ENCODE results near the gene SPIN3. TPM values are rescaled to one million over a fixed set of nuclear protein-coding genes. Genes with fewer than 3 reads are reported as not detected.
A peak's percentile ranks its signal among the peaks of the same experiment; 100 is the strongest.
"Not testable (repeated sequence)": the region's sequence is repeated elsewhere in the genome, so short reads cannot be mapped to it uniquely, and the experiment has no call there.

SPIN3 gene
- 1 to 10 TPM; 4.5 to 7.0 (median 6.1) TPM for total RNA-seq

DNA sequence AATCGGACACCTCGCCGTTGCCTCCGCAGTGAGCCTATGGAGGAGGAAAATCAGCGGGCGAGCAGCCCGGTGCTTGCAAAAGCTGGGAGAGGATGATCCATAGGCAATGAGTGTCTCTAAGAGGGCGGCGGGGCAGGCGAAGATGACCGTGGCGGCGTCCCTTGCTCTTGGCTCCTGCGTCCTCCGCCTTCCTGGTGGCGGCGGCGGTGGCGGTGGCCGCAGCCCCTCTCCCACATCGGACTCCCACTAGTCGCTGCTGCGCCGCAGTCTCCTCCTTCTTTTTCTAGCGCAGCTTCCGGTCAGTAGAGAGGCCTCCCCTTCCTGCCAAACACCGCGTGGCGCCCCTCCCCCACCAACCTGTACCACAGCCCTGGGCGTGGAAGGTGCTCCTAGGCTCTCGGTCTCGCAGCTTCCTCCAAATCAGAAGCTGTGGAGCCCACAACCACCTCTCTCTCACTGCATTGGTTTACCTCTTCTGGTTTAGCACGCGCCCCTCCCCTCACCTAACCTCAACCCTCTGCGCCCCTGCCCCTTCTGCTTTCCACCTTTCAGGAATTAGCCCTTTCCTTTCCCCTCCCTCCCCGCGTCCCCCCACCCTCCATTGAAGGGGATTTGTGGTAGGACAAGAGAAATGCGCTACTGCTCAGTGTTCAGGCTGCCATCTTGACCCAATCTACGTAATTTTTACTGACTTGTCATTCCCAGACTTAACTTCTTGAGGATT lies at the start of gene SPIN3:
TSS of gene SPIN3 (minus strand) at position 271 of the 724 bp plus-strand sequence. CDS start 594 bp downstream, outside the sequence.
- Mint-ChIP-seq H3K4me1 (ENCODE audit: low read depth) (peaks cover 36% of the 10 kb centered on the region), H3K9me3 (no peaks in the 10 kb centered on the region)

DNA sequence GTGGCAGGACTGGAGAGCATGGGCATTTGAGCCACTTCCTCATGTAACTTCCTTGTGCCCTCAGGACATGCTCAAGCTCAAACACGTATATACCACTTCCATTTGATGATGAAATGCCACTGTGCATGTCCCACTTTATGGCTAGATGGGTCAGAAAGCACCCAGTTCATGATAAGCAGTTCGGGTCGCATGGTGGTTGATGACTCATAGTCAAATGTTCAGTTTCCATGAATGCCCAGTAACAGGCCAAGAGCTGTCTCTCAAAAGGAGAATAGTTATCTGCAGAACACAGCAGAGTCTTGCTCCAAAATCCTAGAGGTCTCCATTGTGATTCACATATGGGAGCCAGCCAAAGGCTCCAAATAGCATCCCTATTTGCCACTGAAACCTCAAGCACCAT lies 48.9 kb upstream of the SPIN3 start:
- no peak for ATAC-seq
- Mint-ChIP-seq H3K36me3 (ENCODE audit: insufficient read depth) (no peaks in the 10 kb centered on the region), H3K9me3 (no peaks in the 10 kb centered on the region), H3K27me3 (ENCODE audit: low read depth) (peaks cover 6% of the 10 kb centered on the region), H3K4me3 (no peak overlapping the region), H3K4me1 (ENCODE audit: low read depth) (no peaks in the 10 kb centered on the region)
- no peak for DNase-seq

More for the DNA sequence above, at the start of gene SPIN3:
- Mint-ChIP-seq H3K36me3 (ENCODE audit: insufficient read depth) (peaks cover 6% of the 10 kb centered on the region), H3K4me3 (peak within 1 kb of the TSS; percentile 88), H3K27me3 (ENCODE audit: low read depth) (peaks cover 1% of the 10 kb centered on the region)
- DNase-seq (peak; percentile 46), ATAC-seq (peak; percentile 76 to 78)

DNA sequence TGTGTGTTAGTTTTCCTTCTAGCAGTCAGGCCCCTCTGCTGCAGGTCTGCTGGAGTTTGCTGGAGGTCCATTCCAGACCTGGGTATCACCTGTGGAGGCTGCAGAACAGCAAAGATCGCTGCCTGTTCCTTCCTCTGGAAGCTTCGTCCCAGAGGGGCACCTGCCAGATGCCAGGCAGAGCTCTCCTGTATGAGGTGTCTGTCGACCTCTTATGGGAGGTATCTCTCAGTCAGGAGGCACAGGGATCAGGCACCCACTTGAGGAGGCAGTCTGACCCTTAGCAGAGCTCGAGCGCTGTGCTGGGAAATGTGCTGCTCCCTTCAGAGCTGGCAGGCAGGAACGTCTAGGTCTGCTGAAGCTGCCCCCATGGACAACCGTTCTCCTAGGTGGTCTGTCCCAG lies 41.9 kb upstream of the SPIN3 start:
- not testable (repeated sequence) for H3K4me1 Mint-ChIP-seq (ENCODE audit: low read depth); H3K4me3 Mint-ChIP-seq; H3K36me3 Mint-ChIP-seq (ENCODE audit: insufficient read depth); ATAC-seq; DNase-seq; H3K27me3 Mint-ChIP-seq (ENCODE audit: low read depth); H3K9me3 Mint-ChIP-seq

DNA sequence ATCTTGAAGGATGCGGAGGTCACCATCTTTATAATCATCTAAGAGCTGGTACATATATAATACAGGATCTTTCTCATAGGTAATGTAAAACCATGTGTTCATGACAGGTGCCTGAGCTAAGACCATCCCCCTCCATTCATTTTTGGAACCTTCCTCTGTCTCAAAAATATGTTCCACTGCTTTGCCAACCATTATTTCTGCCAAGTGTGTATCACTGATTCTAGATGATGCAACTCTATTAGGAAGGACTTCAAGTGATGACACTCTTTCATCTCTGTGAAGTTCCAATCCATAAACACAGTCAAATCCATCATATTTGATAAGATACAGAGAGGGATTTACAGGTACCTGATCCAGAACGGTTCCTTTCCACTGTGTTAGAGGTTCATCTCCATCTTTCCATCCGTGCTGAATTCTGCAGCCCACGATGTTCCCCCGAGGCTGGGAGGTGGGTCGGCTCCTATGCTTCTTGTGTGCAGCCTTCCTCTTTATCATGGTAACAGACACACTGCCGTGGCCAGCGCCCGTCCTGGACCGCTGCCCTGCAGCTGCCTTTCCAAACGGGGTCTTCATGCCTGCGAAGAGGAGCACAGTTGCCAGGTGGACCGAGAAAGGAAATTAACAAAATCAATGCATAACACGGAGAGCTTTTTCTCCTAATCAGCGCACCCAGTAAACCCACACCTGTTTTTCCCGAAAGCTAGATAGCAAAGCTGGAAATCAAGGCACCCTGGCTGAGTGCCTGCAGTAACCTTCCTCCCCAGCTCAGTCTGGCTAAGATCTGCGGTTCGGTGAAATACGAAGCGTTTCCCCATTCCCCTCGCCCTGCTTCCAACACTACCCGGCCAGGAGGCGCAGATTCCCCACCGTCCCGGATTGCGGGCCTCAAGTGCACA lies 718 bp downstream of the SPIN3 start:
- peak in 1 of 2 donors; percentile 39 for ATAC-seq
- Mint-ChIP-seq H3K9me3 (no peaks in the 10 kb centered on the region), H3K4me1 (ENCODE audit: low read depth) (peaks cover 36% of the 10 kb centered on the region), H3K36me3 (ENCODE audit: insufficient read depth) (peaks cover 6% of the 10 kb centered on the region), H3K4me3 (peak overlapping the region; percentile 88), H3K27me3 (ENCODE audit: low read depth) (peaks cover 1% of the 10 kb centered on the region)
- no peak for DNase-seq

DNA sequence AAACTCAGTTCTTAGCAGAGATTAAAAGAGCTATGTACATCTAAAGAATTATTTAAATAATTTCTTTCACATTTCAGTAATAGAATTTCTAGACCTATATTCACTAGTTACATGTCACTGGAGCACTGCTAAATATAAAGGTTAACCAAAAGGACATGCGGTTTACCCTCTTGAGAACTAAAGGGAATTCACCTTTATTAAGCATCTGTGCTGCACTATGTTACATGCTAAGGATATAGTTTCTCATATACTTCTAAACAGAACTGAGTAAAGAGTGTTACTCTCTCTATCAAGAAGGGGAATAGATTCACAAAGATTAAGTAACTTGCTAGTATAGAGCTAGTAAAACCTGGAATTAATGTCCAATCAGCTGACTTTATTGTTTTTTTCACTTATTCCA lies 7.6 kb downstream of the SPIN3 start:
- H3K27me3 Mint-ChIP-seq (ENCODE audit: low read depth), result no peaks in the 10 kb centered on the region
- ATAC-seq, result no peak
- peaks cover 26% of the 10 kb centered on the region for H3K4me1 Mint-ChIP-seq (ENCODE audit: low read depth)
- H3K9me3 Mint-ChIP-seq, result no peaks in the 10 kb centered on the region
- H3K36me3 Mint-ChIP-seq (ENCODE audit: insufficient read depth), result peaks cover 12% of the 10 kb centered on the region
- DNase-seq, result no peak
- H3K4me3 Mint-ChIP-seq, result no peak overlapping the region

DNA sequence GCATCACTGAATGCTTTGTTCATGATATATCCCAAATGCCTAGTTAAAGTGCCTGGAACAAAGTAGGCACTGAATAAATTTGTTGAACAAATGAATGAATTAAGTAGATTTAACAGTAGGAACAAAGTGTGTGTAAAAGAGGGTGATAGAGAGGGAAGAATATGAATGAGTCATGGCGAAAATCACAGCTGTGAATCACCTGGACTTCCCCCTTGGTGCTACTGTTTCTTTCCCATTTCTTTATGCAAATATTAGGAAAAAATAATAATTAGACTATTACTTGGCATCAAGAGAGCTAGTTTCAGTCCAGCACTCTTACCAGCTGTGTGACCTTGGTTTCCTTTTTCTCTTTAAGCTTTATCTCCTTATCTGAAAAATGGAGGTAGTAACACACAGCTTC lies 9.2 kb downstream of the SPIN3 start:
- no peaks in the 10 kb centered on the region for H3K9me3 Mint-ChIP-seq
- no peak for DNase-seq
- peak in 1 of 2 donors; percentile 35 for ATAC-seq
- peaks cover 20% of the 10 kb centered on the region for H3K4me1 Mint-ChIP-seq (ENCODE audit: low read depth)
- no peak overlapping the region for H3K4me3 Mint-ChIP-seq
- H3K27me3 Mint-ChIP-seq (ENCODE audit: low read depth), result no peaks in the 10 kb centered on the region
- H3K36me3 Mint-ChIP-seq (ENCODE audit: insufficient read depth), result peaks cover 9% of the 10 kb centered on the region

DNA sequence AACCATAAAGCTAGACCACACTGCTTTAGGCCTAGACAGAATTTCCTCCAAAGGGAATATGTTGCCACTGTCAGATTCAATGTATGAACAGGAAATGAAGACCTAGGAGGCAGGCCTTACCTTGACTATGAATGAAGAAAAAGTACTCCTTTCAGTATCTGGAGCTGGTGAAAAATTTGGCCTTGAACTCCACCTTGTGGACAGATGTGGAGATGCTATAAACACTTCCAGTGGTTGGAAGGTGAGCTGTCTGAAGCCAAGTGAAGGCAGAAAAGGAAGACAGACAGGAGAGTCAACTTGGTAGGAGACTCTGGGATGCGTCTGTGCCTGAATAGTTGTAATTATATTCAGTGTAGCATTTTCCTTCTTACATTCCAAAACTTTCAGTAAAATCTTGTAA lies 17.2 kb downstream of the SPIN3 start:
- Mint-ChIP-seq H3K4me1 (ENCODE audit: low read depth) (no peaks in the 10 kb centered on the region), H3K9me3 (no peaks in the 10 kb centered on the region), H3K4me3 (no peak overlapping the region), H3K36me3 (ENCODE audit: insufficient read depth) (peaks cover 10% of the 10 kb centered on the region), H3K27me3 (ENCODE audit: low read depth) (no peaks in the 10 kb centered on the region)
- DNase-seq (peak; percentile 26), ATAC-seq (peak; percentile 77 to 82)

DNA sequence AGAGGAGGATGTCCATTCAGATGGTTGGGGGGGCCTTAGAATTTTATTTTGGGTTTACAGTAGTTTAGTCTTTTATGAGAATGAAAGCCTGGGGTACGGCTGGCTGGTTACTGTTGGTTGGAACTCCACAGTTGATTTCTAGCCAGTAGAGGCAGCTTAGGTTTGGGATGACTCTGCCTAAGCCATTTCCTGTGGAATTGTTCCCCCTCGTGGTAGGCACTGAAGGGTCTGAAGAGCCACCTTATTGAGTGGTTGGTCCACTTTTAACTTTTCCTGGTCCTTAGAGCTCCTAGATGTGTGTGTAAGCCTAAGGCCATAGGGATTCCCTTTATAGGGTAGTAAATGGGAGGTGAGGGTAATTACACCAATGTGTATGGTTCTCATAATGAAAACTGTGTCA lies 19.7 kb downstream of the SPIN3 start:
- no peaks in the 10 kb centered on the region for H3K4me1 Mint-ChIP-seq (ENCODE audit: low read depth)
- DNase-seq (no peak), ATAC-seq (no peak)
- H3K36me3 Mint-ChIP-seq (ENCODE audit: insufficient read depth), result peaks cover 7% of the 10 kb centered on the region
- H3K9me3 Mint-ChIP-seq, result no peaks in the 10 kb centered on the region
- no peaks in the 10 kb centered on the region for H3K27me3 Mint-ChIP-seq (ENCODE audit: low read depth)
- H3K4me3 Mint-ChIP-seq, result no peak overlapping the region

DNA sequence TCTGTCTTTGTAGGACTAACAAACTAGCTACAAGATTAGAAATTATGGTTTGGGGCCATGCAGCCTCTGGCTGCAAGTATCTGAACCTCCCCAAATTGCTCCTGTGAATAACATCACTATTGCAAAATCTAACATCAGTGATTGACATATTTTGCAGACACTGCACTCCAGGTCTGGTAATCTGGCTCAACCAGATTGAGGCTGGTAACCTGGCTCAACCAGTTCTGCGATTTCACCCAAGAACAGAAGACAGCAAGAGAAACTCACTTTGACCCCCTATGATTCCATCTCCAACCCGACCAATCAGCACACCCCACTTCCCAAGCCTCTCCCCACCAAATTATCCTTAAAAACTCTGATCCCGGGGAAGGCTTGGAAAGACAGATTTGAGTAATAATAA lies 20.9 kb downstream of the SPIN3 start:
- DNase-seq (no peak), ATAC-seq (no peak)
- H3K9me3 Mint-ChIP-seq, result no peaks in the 10 kb centered on the region
- H3K4me3 Mint-ChIP-seq, result no peak overlapping the region
- no peaks in the 10 kb centered on the region for H3K27me3 Mint-ChIP-seq (ENCODE audit: low read depth)
- H3K4me1 Mint-ChIP-seq (ENCODE audit: low read depth), result no peaks in the 10 kb centered on the region
- peaks cover 6% of the 10 kb centered on the region for H3K36me3 Mint-ChIP-seq (ENCODE audit: insufficient read depth)

DNA sequence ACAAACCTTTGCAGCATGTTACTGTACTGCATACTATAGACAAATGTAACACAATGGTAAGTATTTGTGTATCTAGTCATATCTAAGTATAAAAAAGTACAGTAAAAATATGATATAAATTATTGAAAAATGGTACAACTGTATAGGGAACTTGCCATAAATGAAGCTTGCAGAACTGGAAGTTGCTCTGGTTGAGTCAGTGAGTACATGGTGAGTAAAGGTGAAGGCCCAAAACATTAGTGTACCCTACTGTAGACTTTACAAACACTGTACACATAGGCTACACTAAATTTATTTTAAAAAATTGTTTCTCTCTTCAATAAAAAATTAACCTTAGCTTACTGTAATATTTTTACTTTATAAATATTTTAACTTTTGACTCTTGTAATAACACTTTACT lies 25.8 kb downstream of the SPIN3 start:
- no peak for ATAC-seq
- Mint-ChIP-seq H3K4me1 (ENCODE audit: low read depth) (no peaks in the 10 kb centered on the region), H3K36me3 (ENCODE audit: insufficient read depth) (peaks cover 7% of the 10 kb centered on the region), H3K27me3 (ENCODE audit: low read depth) (no peaks in the 10 kb centered on the region), H3K4me3 (no peak overlapping the region), H3K9me3 (no peaks in the 10 kb centered on the region)
- DNase-seq, result no peak

DNA sequence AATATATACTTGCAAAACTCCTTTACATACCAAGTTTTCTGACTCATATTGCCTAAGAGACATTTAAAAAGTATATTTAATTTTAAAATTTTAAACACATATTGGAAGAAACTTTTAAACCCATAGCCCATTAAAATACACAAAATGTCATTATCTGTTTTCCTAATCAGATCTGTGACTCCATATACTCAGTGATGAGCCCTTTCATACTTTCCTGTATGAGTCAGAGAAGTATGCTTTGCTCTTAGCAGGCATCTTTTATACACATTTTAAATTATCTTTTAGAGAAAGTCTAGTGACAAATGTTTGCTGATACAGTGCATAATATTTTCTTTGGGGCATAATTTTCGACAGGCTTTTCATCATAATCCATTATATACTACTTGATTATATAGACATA lies 26.4 kb downstream of the SPIN3 start:
- Mint-ChIP-seq H3K36me3 (ENCODE audit: insufficient read depth) (peaks cover 7% of the 10 kb centered on the region), H3K4me3 (no peak overlapping the region), H3K4me1 (ENCODE audit: low read depth) (peaks cover 6% of the 10 kb centered on the region), H3K27me3 (ENCODE audit: low read depth) (no peaks in the 10 kb centered on the region), H3K9me3 (no peaks in the 10 kb centered on the region)
- ATAC-seq (no peak), DNase-seq (no peak)

DNA sequence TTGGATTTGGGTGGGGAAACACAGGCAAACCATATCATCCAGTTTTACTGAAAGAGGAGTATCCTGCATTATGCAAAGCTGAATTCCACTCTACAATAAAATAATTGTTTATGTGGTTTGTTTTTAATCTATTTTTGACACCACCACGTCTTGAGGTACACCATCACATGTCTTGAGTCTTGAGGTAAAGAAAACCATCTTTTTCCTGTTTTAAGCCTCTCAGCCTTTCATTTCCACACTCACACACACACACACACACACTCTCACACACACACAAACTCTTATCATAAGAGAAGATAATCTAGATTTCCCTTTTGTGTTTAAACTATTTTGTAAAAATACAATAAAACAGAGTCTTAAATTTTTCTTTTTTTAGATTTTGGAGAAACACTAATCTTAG lies 32.0 kb downstream of the SPIN3 start:
- no peaks in the 10 kb centered on the region for H3K27me3 Mint-ChIP-seq (ENCODE audit: low read depth)
- ATAC-seq, result no peak
- no peaks in the 10 kb centered on the region for H3K9me3 Mint-ChIP-seq
- DNase-seq, result no peak
- no peak overlapping the region for H3K4me3 Mint-ChIP-seq
- peaks cover 6% of the 10 kb centered on the region for H3K36me3 Mint-ChIP-seq (ENCODE audit: insufficient read depth)
- H3K4me1 Mint-ChIP-seq (ENCODE audit: low read depth), result peaks cover 12% of the 10 kb centered on the region

DNA sequence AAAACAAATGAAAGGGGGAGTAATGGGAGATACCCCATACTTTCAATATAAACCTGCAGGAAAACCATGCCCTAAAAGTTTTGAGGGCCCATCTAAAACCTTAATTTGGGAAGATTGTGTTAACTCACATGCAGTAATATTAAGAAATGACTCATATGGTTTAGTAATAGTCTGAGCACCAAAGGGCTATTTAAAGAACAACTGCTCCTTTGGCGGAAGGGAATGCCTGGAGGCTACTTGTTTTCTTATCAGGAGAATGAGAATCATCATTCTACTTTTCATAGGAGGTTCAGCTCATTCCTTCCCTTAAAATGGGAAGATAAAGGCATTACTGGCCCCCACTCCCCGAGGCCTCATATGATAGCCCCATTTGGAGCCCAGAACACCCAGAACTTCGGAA lies 47.6 kb downstream of the SPIN3 start:
- H3K9me3 Mint-ChIP-seq, result peaks cover 9% of the 10 kb centered on the region
- H3K36me3 Mint-ChIP-seq (ENCODE audit: insufficient read depth), result no peaks in the 10 kb centered on the region
- H3K4me1 Mint-ChIP-seq (ENCODE audit: low read depth), result no peaks in the 10 kb centered on the region
- ATAC-seq, result no peak
- no peak overlapping the region for H3K4me3 Mint-ChIP-seq
- no peak for DNase-seq
- no peaks in the 10 kb centered on the region for H3K27me3 Mint-ChIP-seq (ENCODE audit: low read depth)

DNA sequence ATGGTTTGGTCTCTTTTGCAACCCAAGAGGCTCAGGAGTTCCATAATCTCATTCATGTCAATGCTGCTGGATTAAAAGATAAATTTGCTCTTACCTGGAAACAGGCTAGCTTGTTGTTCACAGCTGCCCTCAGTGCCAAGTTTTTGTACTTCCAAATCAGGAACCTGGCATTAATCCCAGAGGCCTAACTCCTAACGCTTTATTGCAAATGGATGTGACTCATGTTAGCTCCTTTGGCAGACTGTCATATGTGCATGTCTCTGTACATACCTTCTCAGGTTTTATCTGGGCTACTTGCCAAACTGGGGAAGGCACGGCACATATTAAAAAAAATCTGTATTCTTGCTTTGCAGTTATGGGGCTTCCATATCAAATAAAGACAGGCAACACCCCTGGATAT lies 49.1 kb downstream of the SPIN3 start:
- H3K9me3 Mint-ChIP-seq; H3K4me1 Mint-ChIP-seq (ENCODE audit: low read depth); H3K27me3 Mint-ChIP-seq (ENCODE audit: low read depth); ATAC-seq; H3K4me3 Mint-ChIP-seq; H3K36me3 Mint-ChIP-seq (ENCODE audit: insufficient read depth); DNase-seq: not testable (repeated sequence)

DNA sequence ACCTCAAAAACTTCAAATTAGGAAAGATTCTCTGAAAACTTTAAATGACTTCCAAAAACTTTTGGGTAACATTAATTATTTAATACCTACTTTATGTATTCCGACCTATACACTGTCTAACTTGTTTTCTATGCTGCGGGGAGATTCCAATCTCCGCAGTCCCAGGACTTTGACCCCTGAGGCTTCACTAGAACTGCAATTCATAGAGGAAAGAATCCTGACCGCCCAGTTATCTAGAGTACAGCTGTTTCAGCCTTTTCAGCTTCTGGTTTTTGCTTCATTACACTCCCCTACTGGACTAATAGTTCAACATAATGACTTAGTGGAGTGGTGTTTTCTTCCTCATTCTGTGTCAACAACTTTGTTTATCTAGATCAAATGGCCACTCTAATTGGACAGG lies 50.1 kb downstream of the SPIN3 start:
- H3K9me3 Mint-ChIP-seq; H3K27me3 Mint-ChIP-seq (ENCODE audit: low read depth); H3K36me3 Mint-ChIP-seq (ENCODE audit: insufficient read depth): not testable (repeated sequence)

More for the DNA sequence above, 50.1 kb downstream of the SPIN3 start:
- H3K4me3 Mint-ChIP-seq; ATAC-seq; H3K4me1 Mint-ChIP-seq (ENCODE audit: low read depth); DNase-seq: not testable (repeated sequence)

Measured in activated T-cell treated with anti-CD3 and anti-CD28 coated beads, Interleukin-2, amount 50 U/mL, for 4 hours (primary cell).